ENCODE data around the gene AKIRIN2.

The AKIRIN2 gene

DNA sequence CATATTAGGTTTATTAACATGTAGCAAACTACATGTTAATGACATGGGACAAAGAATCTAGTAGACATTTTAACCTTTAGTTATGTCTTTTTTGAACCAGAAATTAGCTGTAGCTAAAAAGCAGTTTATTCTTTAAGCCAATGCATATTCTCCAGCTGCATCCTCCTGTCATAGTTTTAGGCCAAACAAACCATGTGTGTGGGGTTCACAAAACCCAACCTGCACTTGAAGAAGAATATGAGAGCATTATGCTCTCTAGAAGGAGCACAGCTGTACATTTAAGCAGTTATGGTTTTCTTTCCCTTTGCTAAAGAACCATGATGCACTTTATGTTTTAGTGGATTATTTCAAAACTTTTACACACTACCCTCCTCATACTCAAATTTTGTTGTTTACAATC is 46.2 kb downstream of the AKIRIN2 start:
- DNase-seq (ENCODE audit: low read depth in 3 of 3), result no peak

DNA sequence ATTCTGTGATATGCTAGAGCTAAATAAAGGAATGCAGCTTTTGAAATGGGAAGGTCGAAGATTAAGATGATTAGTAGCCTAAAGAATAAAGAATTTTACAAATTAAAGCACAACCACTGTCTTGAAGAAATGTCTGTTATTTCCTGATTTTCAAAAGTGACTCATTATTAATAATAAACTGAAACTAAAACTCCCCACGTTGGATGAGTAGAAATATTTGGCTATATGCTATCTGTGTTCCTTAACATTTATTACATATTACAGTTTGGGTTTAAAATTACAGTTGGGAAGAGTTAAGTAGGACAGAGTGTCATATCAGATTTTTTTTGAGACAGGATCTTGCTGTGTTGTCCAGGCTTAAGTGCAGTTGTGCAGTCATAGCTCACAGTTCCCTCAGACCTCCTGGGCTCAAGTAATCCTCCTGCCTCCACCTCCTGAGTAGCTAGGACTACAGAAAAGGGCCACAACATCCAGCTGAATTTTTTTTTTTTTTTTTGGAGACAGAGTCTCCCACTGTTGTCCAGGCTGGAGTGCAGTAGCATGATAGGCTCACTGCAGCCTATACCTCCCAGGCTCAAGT is 47.1 kb downstream of the AKIRIN2 start:
- DNase-seq (ENCODE audit: low read depth in 3 of 3), result no peak

DNA sequence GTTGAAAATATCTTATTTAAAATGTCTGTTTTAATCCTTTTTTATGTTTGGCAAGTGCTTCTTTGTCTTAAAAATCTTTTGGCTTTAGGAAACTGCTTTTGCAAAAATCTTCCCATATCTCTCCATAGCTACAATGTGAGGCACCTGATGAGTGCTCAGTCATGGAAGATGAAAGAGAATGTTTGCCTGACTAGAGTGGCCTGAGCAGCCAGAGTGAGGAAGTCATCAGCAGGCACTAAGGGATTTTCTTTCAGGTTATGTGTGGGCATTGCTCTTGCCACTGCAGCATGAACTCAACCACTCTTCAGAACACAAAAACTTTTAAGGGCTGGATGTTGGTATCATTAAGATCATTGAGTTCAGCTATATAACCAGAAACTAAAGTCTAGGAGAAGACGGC is 47.9 kb downstream of the AKIRIN2 start:
- no peak for DNase-seq (ENCODE audit: low read depth in 3 of 3)

DNA sequence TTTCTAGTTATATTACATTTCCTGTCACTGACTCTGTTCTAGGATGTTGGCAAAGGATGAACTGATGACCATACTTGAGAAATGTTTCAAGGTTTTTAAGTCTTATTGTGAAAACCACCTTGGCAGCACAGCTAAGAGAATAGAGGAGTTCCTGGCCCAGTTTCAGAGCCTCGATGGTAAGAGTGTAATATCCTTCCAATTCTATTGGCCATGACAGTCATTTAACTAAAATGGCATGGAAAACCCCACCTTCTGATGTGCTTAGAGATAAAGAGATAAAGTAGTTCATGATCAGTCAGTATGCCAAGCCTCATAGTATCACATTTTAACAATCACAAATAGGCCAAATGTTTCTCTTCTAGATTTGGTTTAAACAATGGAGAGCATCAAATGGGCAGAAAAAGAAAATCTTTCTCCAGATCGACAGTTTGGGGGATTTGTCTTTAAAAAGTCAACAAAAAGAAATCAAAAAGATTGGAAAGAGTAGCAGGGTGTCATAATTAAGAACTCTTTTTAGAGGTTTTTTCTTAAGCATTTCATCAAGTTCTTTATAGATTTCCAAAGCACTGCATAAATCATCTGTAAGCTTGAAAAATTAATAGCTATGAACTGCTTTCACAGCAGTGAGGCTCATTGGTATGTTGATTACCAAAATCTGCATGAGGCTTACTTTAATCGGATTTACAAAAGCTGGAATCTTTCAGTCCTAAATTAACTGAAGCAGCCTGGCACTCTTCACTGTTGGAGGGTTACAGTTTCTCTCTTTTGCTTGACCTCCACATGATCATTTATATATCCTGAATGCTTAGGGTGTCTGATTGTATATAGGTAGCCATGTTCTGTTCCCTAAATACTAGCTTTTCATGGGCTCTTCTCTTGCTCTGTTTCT is 48.7 kb downstream of the AKIRIN2 start:
- no peak for DNase-seq (ENCODE audit: low read depth in 3 of 3)

DNA sequence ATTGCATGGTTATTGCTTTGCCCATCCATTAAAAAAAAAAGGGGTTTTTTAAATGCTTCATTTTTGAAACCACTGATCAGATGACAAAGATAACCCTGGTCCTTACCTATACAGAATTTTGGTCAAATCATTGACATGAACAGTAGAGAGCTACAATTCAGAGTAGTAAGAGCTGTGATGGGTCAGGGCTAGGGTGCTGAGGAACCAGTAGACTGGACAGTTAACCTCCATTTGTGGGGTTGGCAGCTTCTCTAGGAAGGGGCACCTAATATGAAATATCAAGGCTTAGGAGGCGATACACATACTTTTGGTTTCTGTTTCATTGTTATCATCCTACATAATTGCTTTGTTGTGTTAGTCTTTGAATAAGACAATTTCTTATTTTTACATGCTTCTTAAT is 57.0 kb downstream of the AKIRIN2 start:
- no peak for DNase-seq (ENCODE audit: low read depth in 3 of 3)

DNA sequence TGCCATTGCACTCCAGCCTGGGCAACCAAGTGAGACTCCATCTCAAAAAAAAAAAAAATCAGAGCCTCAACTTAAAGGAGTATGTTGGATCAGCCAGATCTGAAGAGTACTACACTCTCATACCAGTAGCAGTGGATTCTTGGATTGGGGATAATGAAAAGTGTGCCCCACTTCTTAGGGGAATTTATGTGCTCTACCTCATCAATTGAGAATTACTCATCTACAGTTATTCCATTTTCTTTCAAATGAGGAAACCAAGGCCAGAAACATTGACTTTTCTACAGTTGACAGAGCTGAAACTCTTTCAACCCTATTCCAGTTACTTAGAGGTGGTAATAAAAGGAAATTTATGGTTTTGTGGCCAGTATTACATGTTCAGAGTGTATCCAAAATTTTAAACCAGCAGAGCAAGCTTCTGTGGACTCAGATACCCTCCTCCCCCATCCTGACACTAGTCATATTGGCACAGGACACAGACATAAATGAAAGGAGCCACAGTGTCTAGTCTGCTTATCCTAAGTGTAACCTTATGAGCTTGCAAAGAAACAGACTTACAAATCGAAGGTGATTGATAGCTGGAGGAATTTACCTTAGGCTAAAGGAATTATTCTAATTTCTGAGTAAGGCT is 60.9 kb downstream of the AKIRIN2 start:
- DNase-seq (ENCODE audit: low read depth in 3 of 3), result no peak

DNA sequence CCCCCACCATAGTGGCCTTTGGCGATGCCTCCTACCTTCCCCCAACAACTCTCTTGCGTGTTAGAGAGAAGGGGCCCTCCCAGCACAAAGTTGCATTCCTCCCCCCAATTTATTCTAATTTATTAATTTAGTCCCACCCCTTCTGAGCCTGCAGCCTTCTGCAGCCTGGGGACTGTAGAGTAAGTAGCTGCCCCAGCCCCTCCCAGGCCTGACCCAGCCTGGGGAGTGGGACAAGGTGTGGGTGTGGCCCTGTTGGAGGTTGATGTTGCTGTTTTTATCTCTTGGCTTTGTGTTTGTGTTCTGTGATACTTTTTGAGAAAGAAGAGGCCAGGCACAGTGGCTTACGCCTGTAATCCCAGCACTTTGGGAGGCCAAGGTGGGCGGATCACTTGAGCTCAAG is 62.7 kb downstream of the AKIRIN2 start:
- no peak for DNase-seq (ENCODE audit: low read depth in 3 of 3)

DNA sequence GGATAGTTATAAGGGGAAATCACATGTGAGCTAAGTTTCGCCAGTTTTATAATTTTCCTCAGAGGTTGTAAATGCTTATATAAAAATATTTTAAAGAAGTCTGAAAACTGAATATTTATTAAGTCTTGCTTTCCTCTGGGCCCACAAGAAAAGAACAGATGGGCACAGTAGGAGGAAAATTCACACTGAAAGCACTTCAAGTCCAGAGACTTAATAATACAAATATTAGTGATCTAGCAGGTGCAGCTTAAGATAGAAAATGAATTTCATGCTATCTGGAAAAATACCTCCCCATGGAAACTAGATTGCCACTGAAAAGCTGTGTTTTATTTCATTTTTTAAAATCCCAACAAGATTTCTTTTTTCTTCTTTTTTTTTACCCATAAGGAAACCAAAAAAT is 64.9 kb downstream of the AKIRIN2 start:
- DNase-seq (ENCODE audit: low read depth in 3 of 3), result no peak

DNA sequence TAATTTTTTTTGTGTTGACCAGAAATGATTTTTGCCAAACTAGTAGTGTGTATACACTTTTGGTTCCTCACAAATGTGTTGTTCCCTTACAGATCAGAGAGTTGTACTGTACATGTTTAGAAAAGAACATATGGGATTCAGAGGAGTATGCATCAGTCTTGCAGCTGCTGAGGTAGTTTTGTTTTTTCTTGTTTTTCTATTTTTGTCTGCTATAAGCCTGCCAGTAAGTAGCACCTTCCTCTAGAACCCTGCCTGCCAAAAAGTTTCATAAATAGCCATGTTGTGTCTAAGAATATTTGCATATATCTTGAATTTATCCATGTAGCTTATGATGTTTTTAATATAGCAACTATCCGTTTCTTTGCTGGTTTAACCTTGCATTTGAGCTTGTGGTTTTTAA is 65.7 kb downstream of the AKIRIN2 start:
- no peak for DNase-seq (ENCODE audit: low read depth in 3 of 3)

DNA sequence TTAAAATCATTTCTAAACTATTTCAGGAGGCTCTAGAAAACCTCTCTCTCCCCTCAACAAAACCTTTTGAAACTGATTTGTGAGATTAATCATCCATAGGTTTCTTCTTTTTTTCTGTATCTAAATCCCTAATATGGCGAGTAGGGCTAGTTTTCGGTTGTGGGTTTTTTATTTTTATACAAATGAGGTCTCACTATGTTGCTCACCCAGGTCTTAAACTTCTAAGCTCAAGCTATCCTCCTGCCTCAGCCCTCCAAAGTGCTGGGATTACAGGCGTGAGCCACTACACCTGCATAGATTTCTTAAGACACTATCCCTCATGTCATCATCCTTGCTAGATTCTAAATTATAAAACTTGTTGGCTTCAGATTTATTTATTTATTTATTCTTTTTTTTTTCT is 68.2 kb downstream of the AKIRIN2 start:
- DNase-seq (ENCODE audit: low read depth in 3 of 3), result no peak

DNA sequence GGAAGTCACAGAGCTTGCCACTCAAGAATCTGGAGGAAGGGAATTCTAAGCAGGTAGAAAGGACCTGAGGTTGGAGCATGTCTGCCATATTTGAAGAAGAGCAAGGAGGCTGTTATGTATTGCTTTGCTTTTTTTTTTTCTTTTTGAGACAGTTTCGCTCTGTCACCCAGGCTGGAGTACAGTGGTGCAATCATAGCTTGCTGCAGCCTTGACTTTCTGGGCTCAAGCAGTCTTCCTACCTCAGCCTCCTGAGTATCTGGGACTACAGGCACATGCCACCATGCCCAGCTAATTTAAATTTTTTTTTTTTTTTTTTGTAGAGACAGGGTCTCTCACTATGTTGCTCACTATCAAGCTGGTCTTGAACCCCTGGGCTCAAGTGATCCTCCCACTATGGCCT is 71.3 kb downstream of the AKIRIN2 start:
- no peak for DNase-seq (ENCODE audit: low read depth in 3 of 3)

DNA sequence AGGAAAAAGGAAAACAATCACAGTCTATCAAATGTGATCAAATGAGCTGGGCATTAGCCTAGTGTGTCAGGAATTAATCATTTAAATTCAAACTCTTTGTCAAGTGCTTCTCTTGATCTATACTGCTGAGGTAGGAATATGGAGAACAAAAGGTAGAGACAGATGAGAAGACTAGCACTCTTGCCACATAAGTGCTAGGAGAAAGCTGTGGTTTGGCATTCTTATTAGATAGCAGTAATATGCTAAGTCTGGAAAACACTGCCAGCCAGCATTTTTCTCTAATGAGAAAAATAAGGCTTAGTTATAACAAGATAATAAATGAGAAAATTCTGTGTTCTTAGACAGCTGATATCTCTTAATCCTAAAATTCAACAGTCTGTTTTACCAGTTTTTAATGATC is 73.2 kb downstream of the AKIRIN2 start:
- no peak for DNase-seq (ENCODE audit: low read depth in 3 of 3)

DNA sequence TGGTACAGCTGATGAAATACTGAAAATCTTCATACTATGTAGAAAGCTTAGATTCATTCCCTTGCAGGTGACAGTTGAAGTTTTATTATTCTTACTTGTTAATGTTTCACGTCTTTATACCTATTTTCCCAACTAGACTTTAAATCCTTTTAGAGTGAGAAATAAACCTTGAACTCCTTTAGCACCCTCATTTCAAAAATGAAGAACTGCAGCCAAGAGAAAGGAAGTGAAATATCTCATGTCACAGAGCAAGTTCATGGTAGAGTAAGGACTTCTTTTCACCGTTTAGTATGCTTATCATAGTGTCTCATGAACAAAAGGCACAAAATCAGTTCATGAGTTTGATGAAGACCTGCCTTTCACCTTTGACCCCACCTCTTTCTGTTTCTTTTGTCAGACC is 73.6 kb downstream of the AKIRIN2 start:
- no peak for DNase-seq (ENCODE audit: low read depth in 3 of 3)
